IPS-15b (cell line): ENCODE results near the gene ERAS.

Source experiments
- H3K27me3 ChIP-seq: one replicate; pipeline ENCODE4 v1.6.1; 2013; ENCODE audit warnings: low read length; ENCODE audit not compliant: control insufficient read depth, insufficient read depth
- H3K36me3 ChIP-seq: one replicate; pipeline ENCODE4 v1.6.1; 2013; ENCODE audit warnings: low read length; ENCODE audit not compliant: control insufficient read depth, insufficient read depth
- H3K4me1 ChIP-seq: one replicate; pipeline ENCODE4 v1.6.1; 2013; ENCODE audit warnings: mild to moderate bottlenecking, low read length; ENCODE audit not compliant: control insufficient read depth, insufficient read depth
- H3K4me3 ChIP-seq: one replicate; pipeline ENCODE4 v1.5.1; 2013; ENCODE audit warnings: low read depth, low read length
- H3K9ac ChIP-seq: one replicate; pipeline ENCODE4 v1.6.1; 2013; ENCODE audit warnings: low read depth, mild to moderate bottlenecking, low read length
- H3K9me3 ChIP-seq: one replicate; pipeline ENCODE4 v1.6.1; 2013; ENCODE audit warnings: mild to moderate bottlenecking, low read length; ENCODE audit not compliant: control insufficient read depth, insufficient read depth

ERAS gene

DNA sequence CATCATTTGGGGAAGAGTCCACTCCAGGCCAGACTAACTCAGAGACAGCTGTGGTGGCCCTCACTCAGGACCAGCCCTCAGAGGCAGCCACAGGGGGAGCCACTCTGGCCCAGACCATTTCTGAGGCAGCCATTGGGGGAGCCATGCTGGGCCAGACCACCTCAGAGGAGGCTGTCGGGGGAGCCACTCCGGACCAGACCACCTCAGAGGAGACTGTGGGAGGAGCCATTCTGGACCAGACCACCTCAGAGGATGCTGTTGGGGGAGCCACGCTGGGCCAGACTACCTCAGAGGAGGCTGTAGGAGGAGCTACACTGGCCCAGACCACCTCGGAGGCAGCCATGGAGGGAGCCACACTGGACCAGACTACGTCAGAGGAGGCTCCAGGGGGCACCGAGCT, 3.3 kb upstream of the ERAS start:
- Histone ChIP-seq H3K4me1 (no peaks in the 10 kb centered on the region), H3K9me3 (peaks cover 5% of the 10 kb centered on the region), H3K27me3 (peaks cover 2% of the 10 kb centered on the region), H3K9ac (no peak overlapping the region), H3K36me3 (peaks cover 19% of the 10 kb centered on the region), H3K4me3 (no peak overlapping the region)

DNA sequence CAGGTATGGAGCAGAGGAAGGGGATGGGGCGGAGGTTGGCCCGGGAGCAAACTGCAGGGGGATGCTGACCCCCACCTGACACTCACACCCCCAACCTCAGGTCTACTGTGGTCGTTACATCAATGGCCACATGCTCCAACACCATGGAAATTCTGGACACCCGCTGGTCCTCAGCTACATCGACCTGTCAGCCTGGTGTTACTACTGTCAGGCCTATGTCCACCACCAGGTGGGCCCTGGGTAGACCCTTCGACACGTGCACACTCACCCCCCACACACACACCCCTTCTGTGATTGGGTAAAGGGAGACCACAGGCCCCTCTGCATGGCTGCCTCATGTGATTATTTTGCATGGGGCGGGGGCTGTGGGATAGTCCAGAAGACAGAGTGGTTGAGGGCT, 2.2 kb upstream of the ERAS start:
- H3K9me3 ChIP-seq = peaks cover 5% of the 10 kb centered on the region
- no peak overlapping the region for H3K4me3 ChIP-seq
- no peak overlapping the region for H3K9ac ChIP-seq
- peaks cover 2% of the 10 kb centered on the region for H3K4me1 ChIP-seq
- peaks cover 19% of the 10 kb centered on the region for H3K36me3 ChIP-seq
- peaks cover 6% of the 10 kb centered on the region for H3K27me3 ChIP-seq

DNA sequence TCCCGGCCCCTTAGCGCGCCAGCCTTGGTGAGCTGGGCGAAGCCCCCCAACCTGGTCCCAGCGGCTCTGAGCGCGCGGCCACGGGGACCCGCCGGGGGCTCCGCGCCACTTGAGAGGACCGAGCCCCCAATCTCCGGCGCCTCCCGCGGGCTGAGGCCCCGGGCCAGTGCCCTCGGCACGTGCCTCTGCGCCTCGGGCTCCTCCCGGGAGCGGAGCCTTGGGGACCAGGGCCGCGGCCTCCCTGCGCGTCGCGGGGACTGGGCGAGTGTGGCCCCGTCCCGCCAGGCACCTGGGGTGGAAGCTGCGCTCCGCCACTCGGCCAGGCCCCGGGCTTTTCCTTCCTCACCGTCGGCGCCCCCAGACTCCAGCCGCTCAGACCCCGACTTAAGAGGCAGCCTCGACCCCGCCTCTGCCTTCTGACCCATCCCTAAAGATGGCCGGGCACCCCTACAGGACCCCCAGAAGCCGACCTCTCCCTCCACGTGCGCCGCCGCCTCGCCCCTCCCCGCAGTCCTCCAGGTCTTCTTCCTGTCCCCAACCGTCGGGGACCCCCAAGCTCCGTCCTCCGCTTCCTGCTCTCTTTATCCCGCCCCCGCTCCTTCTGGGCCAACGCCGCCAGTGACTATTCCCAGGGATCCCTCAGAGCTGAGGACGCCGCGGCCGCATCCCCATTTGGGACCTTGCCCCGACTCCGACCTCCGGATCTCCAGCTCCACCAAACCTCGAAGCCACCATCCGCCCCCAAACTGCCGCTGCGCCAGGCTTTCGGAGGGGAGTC, 752 bp downstream of the ERAS start:
- H3K27me3 ChIP-seq = peaks cover 31% of the 10 kb centered on the region
- H3K4me3 ChIP-seq = peak overlapping the region; percentile 42
- H3K4me1 ChIP-seq = peaks cover 2% of the 10 kb centered on the region
- peaks cover 15% of the 10 kb centered on the region for H3K36me3 ChIP-seq
- H3K9ac ChIP-seq = peak overlapping the region; percentile 8
- H3K9me3 ChIP-seq = peaks cover 2% of the 10 kb centered on the region

DNA sequence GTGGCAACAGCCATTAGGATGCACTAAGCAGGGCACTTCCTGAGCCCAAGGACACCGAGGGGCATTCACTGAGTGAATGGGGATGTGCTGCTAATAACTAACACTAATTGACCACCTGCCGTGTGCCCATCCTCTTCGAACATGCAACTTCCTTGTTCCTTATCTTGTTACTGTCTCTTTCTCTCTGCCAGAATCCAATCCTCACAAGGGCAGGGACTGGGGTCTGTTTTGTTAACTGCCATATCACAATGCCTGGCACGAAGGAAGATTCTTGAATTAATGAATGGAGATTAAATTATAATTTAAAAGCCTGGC, 1.3 kb downstream of the ERAS start:
- peaks cover 36% of the 10 kb centered on the region for H3K27me3 ChIP-seq

DNA sequence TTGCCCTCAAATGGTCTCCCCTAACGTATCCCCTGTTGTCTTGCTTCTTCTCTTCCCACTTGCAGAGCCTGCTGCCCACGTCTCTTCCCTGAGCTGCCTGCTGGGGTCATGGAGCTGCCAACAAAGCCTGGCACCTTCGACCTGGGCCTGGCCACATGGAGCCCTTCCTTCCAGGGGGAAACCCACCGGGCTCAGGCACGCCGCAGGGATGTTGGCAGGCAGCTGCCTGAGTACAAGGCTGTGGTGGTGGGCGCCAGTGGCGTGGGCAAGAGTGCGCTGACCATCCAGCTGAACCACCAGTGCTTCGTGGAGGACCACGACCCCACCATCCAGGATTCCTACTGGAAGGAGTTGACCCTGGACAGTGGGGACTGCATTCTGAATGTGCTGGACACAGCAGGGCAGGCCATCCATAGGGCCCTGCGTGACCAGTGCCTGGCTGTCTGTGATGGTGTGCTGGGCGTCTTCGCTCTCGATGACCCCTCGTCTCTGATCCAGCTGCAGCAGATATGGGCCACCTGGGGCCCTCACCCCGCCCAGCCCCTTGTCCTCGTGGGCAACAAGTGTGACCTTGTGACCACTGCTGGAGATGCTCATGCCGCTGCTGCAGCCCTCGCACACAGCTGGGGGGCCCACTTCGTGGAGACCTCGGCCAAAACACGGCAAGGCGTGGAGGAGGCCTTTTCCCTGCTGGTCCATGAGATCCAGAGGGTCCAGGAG, 2.9 kb downstream of the ERAS start:
- Histone ChIP-seq H3K9me3 (no peaks in the 10 kb centered on the region), H3K4me3 (no peak overlapping the region), H3K36me3 (no peaks in the 10 kb centered on the region), H3K4me1 (peaks cover 2% of the 10 kb centered on the region), H3K27me3 (peaks cover 52% of the 10 kb centered on the region), H3K9ac (no peak overlapping the region)

More for the DNA sequence above, 1.3 kb downstream of the ERAS start:
- H3K4me1 ChIP-seq = peaks cover 2% of the 10 kb centered on the region
- H3K9ac ChIP-seq = peak overlapping the region; percentile 8
- H3K36me3 ChIP-seq = peaks cover 10% of the 10 kb centered on the region
- H3K4me3 ChIP-seq = peak overlapping the region; percentile 42
- H3K9me3 ChIP-seq = no peaks in the 10 kb centered on the region

DNA sequence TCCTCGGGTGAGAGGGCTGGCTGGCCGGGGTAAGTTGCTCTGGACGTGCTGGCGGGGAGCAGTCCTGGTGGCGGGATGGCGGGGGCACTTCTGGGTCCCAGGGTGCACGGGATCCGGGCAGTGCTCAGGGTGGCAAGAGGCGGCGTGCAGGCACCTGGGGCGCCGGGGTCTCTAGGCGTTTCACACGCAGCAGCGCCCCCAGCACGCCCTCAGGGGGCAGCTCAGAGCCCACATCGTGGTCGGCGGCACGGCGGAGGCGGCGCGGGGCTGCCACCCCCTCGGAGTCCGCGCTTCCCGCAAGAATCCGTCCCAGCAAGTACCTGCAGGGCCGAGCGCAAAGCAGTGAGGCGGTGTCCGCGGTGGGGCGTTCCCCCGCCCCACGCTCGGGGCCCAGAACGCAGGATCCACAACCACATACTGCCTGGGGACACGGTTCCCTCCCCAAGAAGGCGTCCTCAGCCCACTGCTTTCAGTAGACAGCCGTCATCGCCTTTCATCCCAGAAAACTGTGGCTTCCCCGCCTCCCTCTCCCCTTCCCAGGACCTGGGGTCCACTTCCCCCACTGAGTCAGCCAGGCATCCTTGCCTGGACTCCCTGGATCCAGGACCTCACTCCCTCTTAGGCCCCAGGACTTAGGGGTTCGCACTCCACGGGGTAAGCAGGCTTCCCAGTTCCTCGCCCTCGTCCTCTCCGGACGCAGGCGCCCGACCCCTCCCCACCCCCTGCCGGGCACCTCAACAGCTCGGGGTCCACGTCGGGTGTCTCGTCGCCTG, 5.0 kb downstream of the ERAS start:
- no peak overlapping the region for H3K9ac ChIP-seq
- H3K27me3 ChIP-seq = peaks cover 64% of the 10 kb centered on the region
- H3K9me3 ChIP-seq = no peaks in the 10 kb centered on the region
- H3K36me3 ChIP-seq = no peaks in the 10 kb centered on the region
- peaks cover 2% of the 10 kb centered on the region for H3K4me1 ChIP-seq
- peak overlapping the region; percentile 48 for H3K4me3 ChIP-seq

DNA sequence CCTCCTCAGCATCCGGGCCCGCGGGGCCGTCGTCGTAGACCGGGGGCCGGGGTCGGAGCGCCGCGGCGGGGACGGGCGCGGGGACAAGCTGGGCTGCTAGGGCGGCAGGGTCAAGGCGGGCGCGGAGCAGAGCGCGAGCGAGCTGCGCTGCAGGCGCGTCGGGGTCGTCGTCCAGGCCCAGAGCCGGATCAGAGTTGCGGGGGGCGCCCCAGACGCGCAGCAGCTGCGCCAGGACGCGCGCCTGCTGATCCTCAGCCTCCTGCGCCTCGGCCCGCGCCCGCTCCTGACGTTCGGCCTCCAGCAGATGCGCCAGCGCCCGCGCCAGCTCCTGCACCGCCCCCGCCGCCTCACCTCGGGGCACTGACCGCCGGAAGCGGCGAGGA, 5.6 kb downstream of the ERAS start:
- peak overlapping the region; percentile 48 for H3K4me3 ChIP-seq
- H3K4me1 ChIP-seq = peaks cover 2% of the 10 kb centered on the region
- H3K9ac ChIP-seq = no peak overlapping the region
- peaks cover 64% of the 10 kb centered on the region for H3K27me3 ChIP-seq
- H3K36me3 ChIP-seq = no peaks in the 10 kb centered on the region
- no peaks in the 10 kb centered on the region for H3K9me3 ChIP-seq

DNA sequence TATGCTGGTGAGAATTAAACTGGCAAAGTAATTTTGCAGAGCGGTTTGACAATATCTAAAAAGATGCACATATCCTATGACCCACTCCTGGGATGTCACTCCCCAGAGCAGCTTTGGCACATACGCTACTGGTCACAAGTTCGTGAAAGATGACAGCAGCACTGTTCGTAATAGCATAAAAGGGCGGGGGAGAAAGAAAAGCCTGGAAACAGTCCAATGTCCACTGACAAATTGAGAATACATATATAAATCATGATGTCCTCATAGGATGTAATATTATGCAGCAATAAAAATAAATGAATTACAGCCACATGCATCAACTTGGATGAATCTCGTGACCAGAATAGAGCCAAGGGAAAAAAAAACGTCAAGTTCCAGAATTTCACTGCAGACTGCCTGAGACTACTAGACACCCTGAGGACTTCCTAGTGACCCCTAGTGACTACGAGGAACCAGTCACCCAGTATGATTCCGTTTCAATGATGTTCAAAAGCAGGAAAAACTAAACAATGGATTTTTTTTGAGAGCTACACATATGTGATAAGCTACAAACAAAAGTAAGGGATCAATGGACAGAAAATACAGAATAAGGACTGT, 7.3 kb downstream of the ERAS start:
- no peak overlapping the region for H3K4me3 ChIP-seq
- peaks cover 61% of the 10 kb centered on the region for H3K27me3 ChIP-seq

DNA sequence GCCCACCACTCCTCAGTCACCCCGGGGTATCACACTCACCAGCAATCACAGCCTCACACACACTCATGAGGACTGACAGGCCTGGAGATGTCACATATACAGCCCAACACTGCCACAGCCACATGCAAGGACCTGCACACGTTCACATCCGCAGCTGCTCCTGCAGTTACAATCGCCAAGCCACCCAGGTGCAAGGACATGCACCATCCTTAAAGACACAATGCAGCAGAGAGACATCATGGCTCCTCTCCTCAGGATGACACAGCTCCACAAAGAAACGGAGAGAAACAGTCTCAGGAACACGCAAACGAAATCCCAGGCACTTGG, 8.0 kb downstream of the ERAS start:
- Histone ChIP-seq H3K9me3 (no peaks in the 10 kb centered on the region), H3K4me3 (peak overlapping the region; percentile 58), H3K4me1 (no peaks in the 10 kb centered on the region), H3K36me3 (no peaks in the 10 kb centered on the region), H3K9ac (no peak overlapping the region), H3K27me3 (peaks cover 55% of the 10 kb centered on the region)

More for the DNA sequence above, 7.3 kb downstream of the ERAS start:
- Histone ChIP-seq H3K9ac (no peak overlapping the region), H3K36me3 (no peaks in the 10 kb centered on the region), H3K9me3 (no peaks in the 10 kb centered on the region), H3K4me1 (no peaks in the 10 kb centered on the region)

DNA sequence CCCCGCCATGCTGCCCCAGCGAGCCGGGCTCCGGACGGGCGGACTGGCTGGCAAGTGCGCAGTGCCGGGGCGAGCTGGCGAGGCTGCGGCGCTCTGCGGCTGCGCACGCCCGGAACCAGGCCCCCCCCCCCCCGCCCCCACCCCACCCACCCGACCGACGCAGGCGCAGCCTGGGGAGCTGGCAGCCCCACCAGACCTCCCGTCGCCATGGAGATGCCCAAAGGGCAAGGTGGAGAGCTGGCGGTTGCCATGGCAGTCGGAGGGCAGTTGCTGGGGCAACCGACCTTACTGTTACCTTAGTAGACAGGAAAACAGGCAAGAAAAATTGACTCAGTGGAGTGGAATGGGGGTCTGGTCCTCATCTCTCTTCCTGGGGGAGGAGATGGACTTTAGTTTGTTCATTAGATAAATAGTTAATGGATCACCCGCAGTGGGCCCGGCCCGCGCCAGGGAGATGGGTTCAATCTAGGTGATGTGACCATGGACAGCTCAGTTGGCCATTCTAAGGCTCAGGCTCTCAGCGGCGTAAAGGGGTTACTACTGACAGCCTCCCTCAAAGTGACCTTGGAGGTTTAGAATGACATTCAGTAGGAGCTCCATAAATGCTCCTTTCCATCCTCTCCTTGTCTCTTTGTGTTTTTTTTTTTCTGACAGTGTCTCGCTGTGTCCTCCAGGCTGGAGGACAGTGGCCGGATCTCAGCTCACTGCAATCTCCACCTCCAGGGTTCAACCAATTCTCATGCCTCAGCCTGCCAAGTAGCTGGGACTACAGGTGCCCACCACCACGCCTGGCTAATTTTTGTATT, 9.4 kb downstream of the ERAS start, which contains the start of gene PCSK1N:
TSS of gene PCSK1N (minus strand) at position 87 of the 806 bp plus-strand sequence. CDS start at position 9, 78 bp downstream.
- H3K36me3 ChIP-seq = no peaks in the 10 kb centered on the region
- H3K4me1 ChIP-seq = no peaks in the 10 kb centered on the region
- H3K9ac ChIP-seq = no peak within 1 kb of the TSS
- peak within 1 kb of the TSS; percentile 58 for H3K4me3 ChIP-seq
- no peaks in the 10 kb centered on the region for H3K9me3 ChIP-seq
- H3K27me3 ChIP-seq = peaks cover 41% of the 10 kb centered on the region

DNA sequence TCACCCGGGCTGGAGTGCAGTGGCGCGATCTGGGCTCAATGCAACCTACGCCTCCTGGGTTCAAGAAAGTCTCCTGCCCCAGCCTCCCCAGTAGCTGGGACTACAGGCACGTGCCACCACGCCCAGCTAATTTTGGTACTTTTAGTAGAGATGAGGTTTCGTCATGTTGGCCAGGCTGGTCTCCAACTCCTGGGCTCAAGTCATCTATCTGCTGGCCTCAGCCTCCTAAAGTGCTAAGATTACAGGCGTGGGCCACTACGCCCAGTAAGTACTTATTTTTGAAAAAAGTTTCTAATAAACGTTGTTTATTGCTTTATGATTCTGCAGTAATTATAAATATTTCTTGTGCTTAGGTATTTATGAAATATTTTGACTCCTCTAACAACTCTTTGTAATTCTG, 13.4 kb downstream of the ERAS start:
- Histone ChIP-seq H3K27me3 (peaks cover 7% of the 10 kb centered on the region), H3K4me3 (no peak overlapping the region), H3K4me1 (no peaks in the 10 kb centered on the region), H3K36me3 (no peaks in the 10 kb centered on the region), H3K9me3 (no peaks in the 10 kb centered on the region), H3K9ac (no peak overlapping the region)
